Activated naive CD4-positive, alpha-beta T cell (primary cell): ENCODE data around the gene ARHGEF16.

ENCODE experiments used
- DNase-seq, 4 experiments: peaks; one replicate each; lab custom pipeline; 2025; lab: John Stamatoyannopoulos, UW

The ARHGEF16 gene

DNA sequence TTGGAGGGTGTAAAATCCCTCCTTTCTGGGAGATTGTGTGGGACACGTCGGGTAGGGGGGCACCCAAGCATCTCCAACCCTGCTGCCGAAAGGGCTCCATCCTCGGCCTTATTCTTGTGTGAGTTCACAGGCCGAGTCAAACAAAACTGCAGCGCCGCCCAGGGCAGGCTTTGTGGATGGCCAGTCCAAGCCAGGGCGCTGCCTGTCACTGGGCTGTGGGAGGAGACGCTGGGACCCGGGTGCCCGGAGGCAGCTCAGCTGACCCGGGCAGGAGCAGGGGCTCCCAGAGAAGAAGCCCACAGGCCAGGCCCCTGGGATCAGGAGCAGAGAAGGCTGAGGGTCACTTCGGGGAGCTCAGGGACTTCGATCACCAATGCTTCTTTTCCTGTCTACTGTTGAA is 31.8 kb upstream of the ARHGEF16 start:
- no peak for DNase-seq

DNA sequence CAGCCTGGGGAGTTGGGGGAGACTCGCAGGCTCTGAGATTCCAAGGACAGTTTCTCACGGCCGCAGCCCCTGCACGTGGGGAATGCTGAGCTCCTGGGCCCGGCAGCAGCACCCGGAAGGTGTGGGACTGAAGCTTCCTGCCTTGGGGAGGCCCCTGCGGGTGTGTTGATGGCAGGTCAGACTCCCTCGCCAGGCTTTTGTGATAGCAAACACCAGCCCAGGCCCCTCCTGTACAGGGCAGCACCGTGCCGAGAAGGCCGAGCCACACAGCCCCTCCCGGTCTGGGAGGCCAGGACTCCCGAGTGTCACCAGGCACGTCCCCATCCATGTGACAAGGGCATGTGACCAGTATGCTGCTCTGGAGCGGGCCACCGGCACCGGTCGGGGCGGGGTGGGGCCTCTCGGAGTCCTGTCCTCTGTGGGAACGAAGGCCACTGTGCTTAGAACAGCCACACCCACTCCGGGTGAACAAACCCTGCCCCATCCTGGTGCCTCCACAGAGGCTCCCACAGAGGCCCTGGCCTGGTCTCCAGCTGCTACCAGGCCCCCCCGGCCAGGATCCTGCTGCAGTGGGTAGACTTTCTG is 31.1 kb upstream of the ARHGEF16 start:
- no peak for DNase-seq

DNA sequence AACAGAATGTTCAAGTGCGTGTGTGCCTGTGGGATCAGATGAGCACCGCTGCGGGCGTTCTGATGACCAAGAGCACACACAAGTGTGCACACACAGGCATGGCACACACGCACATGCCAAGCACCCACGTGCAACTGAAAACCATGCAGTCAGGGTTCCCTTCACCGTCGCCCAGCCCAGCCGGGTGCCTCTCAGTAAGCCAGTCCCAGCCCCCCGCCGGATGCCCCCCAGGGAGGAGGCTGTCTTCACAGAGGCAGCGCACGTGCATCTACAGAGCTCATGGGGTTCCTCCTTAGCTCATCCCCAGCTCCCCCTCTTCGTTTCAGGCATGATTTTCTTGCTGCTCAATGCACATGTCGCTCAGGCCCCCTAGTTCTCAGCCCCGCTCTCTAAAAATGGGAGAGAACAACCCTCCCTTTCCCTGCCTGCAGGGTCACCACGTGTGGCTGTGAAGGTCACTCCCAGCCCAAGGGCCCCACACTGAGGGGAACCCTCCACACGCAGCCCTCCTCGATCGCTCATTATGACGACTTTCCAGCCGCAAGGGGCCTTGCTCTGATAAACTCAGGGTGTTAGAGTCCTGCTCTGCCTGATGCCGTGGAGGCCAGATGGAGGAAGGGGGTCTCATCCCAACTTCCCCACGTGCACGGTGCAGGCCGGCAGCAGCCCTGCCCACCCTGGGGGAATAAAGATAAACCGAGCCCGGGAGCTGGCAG is 30.4 kb upstream of the ARHGEF16 start:
- DNase-seq, result no peak

DNA sequence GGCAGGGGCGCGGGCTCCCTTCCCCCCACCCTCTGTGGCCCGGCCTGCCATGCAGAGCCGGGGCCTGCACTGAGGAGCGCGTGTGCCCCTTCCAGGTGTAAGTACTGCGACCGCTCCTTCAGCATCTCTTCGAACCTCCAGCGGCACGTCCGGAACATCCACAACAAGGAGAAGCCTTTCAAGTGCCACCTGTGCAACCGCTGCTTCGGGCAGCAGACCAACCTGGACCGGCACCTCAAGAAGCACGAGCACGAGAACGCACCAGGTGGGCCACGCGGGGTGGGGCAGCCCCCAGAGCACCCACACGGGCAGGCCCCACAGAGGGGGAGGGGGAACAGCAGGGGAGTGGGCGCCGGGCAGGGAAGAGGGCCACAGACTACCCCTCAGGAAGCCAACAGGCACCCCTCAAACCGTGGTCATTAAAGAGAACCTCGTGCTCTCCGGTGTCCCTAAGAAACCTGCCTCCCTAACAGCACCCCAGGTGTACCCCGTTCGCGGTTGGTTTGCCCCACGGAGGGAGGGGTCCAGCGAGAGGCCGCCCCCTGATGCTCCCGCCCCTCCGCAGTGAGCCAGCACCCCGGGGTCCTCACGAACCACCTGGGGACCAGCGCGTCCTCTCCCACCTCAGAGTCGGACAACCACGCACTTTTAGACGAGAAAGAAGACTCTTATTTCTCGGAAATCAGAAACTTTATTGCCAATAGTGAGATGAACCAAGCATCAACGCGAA is 28.8 kb upstream of the ARHGEF16 start:
- no peak for DNase-seq

DNA sequence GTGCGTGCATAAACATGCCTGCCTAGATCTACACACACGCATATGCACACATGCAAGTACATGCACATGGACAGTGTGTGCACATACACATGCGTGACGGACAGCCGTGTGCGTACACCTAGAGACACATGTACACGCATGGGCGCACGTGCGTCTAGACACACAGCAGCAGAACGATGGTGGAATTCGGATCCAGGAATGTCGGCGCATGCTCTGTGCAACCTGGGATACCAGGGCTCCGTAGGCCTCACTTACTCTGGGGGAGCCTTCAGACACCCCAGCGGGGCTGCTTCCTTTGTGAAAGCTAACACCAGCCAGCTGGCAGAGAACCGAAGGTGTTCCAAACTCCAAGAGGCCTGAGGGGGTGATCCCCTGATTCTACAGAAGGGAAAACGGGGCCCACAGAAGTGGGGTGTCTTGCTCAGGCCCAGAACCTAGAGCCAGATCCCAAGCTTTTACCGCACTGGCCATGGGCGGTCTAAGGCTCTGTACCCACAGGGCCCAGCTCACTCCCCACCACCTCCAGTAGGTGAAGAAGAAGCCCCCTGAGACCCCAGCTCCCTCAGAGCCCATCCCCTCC is 27.4 kb upstream of the ARHGEF16 start:
- DNase-seq, result no peak

DNA sequence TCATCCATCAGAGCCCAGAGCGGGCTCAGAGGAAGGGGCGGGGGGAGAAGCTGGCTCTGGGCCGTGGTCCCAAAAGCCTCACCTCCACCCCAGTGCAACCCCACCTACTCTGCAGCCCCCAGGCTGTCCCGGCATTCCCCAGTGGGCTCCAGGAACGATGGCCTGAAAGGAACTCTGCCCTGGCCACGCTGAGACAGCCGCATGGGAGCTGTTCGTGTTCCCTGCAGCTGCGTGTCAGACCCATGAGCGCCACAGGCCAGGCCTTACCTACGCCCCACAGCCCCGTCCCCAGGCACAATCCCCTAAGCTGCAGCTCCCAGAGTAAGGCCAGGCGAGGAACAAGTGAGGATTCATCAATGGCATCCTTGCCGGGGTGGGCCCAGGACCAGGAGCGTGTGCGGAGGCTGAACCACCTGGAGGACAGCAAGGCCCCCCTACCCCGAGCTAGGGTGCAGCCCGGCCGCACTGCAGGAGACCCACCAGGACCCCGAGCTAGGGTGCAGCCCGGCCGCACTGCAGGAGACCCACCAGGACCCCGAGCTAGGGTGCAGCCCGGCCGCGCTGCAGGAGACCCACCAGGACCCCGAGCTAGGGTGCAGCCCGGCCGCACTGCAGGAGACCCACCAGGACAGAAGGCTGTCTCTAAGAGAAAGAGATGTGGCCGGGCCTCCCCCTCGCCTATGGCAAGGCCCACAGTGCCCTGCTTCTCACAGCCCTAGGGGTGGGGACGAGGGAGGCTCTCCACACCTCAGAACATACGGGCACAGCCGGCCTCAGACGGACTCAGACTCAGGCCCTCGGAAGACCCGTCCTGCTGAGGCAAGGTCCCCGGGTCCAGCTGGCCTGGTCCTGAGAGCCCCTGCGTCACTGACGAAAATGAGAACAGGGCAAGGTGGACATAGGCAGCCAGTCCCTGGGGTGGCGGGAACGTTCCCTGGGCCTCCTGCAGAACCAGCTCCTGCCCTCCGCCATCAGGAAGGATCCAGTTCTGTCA is 26.5 kb upstream of the ARHGEF16 start:
- no peak for DNase-seq

DNA sequence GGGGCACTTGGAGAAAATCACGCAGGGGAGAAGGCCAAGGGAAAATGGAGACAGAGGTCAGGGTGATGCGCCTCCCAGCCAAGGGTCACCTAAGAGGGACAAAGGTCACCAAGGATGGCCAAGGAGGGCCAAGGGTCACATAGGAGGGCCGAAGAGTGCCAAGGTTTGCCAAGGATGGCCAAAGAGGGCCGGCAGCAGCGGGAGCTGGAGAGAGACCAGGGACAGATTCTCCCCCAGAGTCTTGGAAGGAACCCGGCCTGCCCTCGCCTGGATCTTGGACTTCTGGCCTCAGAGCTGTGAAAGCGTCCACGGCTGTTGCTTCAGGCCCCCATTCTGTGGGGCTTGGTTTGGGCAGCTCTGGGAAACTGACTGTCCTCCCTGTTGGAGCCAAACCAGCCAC is 25.6 kb upstream of the ARHGEF16 start:
- DNase-seq, result no peak

DNA sequence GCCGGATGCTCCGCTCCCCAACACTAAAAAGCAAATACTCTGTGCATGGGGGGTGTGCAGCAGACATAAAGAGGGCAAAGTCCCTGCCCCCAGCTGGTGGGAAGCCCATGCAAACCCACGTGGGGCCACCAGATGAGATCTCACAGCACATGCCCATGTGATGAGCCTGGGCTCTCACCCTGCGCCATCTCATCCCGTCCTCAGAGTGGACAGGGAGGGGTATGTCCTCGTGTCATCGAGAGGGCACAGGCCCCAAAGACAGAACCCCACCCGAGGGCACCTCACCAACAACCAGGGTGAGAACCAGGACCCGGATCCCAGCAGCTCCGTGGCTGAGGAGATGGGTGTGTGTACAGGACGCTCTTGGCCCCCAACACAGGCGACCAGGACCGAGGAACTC is 25.1 kb upstream of the ARHGEF16 start:
- no peak for DNase-seq

DNA sequence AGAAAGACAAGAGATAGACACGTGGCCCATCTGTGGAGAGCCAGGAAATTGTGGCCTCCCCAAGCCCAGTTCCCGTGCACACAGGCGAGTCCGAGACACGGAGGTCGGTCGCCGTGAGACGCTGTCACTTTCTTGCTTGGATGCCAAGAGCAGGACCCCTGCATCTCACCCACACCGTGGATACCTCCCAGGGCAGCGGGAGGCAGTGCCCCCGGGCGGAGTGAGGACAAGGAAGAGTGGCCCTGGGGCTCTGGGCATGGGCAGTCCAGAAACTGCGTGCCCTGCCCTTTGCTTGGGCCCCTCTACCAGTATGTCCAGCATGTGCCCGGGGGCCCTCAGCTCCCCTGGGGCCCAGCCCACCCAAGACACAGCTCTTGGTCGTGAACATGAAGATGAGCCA is 24.7 kb upstream of the ARHGEF16 start:
- no peak for DNase-seq

DNA sequence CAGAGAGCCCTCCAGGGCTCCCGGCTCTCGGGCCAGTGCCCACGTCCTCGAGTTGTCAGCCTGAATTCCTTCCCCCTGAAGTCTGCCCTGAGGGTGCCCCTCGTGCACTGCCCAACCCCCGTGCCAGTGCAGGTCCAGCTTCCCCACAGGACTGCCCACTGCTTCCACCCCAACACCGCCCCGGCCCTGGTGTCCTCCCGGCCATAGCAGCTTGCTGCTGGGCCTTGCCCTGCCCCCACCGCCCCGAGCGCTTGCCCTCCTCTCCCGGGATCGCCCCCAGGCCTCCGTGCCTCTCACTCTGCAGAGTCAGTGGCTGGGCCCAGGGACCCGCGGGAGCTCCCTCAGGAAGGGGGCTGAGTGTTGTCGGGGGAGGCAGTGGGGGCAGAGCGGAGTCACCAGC is 24.1 kb upstream of the ARHGEF16 start:
- no peak for DNase-seq

DNA sequence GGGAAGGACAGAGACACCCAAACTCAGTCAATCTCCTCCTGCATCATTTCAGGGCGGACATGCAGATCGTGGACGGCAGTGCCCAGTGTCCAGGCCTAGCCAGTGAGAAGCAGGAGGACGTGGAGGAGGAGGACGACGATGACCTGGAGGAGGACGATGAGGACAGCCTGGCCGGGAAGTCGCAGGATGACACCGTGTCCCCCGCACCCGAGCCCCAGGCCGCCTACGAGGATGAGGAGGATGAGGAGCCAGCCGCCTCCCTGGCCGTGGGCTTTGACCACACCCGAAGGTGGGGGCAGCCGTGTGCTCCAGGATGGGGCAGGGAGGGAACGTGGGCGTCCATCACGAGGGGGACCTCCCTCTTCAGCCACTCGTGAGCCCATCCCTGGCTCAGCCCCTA is 23.6 kb upstream of the ARHGEF16 start:
- DNase-seq, result no peak

DNA sequence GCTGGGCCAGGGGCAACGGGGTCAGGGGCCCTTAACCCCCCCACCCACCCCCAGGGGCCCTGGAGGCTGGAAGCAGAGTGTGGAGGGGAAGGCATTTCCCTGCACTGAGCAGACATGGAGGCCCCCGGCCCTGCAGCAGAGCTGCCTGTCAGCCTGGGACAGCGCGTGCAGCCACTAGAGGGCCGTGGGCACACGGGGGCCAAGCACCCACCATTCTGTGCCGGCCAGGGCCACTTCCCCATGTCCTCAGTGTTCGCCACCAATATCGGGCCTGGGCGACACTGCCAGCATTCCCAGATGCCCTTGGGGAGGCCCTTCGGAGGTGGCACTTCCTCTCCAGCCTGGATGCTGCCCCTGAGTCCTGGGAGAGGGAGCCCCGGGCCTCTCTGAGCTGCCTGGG is 23.2 kb upstream of the ARHGEF16 start:
- DNase-seq, result no peak

DNA sequence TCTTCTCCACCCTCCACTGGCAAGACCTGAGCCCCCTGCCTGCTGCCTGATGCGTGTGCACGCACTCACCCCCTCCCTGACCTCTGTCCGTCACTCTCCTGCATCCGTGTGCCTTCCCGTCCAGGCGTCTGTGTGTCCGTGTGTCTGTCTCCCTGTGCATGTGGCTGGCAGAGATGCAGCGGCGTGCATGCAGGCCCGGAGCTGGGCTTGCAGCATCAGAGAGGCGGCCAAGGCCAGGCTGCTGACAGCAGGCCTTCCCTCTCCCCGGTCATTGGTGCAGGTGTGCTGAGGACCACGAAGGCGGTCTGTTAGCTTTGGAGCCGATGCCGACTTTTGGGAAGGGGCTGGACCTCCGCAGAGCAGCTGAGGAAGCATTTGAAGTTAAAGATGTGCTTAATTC is 22.8 kb upstream of the ARHGEF16 start:
- no peak for DNase-seq

DNA sequence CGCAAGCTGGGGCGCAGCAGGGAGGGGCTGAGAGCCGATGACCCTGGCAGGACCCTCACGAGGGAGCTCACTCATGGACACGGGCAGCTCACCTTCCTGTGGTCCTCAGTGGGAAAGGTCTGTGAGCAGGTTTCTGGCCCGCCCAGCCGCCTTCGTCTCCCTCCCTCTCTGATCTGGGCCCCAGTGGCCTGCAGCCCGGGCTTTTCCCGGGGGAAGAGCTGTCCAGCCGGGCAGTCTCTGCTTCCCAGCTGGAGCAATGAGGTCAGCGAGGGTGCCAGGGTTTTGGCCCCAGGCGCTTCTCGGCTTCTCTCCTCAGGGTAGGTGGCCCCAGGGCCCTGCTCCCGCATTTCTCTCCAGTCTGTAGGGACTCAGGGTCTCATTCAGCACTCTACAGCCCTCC is 22.2 kb upstream of the ARHGEF16 start:
- no peak for DNase-seq

DNA sequence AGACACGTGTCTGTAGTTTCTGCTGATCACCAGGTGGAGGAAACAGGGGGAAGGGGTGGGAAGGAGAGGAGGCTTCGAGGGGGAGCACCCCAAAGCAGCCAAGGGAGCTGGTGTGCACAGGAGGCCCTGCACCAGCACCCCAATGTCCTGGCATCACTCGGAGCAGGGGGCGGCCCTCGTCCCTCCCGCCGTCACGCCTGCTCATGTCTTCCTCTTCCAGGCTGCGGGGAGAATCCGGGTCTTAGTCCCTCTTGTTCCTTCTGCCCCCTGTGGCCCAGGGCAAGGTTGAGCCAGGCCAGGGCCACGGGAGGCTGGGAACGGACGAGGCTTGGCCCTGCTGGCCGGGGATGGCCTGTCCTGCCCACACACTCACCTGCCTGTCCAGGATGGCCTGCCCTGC is 21.4 kb upstream of the ARHGEF16 start:
- no peak for DNase-seq

DNA sequence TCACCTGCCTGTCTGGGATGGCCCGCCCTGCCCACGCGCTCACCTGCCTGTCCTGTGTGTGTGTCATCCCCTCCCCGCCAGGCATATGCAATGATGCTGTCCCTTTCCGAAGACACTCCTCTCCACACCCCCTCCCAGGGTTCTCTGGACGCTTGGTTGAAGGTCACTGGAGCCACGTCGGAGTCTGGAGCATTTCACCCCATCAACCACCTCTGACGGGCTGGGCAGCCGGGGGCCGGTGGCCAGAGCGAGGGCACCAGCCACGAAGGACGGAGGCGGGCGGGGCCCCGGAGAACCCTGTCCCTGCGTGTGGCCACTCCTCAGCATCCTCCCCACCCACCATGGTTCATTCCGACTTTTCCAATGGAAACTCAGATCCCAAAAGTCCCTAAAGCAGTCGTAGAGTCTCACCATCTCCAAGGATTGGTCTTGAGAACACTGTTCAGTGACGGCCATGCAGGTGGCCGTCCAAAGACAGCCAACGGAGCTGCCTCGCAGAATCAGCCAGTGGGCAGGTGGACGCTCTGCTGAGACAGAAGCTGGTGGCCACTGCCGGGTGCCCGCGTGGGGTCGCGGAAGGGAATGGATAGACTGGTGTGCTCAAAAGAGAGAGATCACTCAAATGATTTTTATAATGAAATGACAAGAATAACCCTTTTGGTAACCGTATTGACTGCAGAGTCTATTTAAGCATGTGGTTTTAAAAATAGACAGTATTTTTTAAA is 20.7 kb upstream of the ARHGEF16 start:
- DNase-seq, result no peak

DNA sequence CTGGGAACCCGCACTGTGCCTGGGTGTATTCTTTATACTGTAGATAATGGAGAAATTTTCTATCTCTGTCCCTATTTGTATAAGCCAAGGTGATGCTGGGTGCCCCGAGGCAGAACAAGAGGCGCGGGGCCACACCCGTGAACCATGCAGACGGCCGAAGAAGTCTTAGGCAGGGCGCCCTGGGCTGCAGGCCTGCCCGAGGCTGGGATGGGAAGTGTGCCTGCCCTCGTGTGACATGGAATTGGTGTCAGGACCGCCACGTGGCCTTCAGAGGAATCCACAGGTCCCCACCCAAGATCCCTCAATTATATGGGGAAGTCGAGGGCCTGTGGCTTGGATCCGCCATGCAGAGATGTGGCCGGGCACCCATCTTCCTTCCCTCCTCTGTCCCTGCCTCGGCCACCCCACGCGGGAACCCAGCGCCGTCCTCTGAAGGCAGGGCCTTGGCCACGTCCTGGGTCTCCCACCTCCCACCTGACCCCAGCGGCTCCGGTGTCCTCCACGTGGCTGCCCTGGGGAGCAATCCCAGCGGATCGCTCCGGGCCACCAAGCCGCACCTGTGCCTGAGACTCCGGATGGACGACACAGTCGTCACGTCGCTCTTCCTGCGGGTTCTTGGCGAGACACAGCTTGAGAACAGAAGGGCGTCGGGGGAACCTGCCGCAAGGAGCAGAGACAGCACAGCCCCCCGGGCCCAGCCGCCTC is 19.9 kb upstream of the ARHGEF16 start:
- no peak for DNase-seq

DNA sequence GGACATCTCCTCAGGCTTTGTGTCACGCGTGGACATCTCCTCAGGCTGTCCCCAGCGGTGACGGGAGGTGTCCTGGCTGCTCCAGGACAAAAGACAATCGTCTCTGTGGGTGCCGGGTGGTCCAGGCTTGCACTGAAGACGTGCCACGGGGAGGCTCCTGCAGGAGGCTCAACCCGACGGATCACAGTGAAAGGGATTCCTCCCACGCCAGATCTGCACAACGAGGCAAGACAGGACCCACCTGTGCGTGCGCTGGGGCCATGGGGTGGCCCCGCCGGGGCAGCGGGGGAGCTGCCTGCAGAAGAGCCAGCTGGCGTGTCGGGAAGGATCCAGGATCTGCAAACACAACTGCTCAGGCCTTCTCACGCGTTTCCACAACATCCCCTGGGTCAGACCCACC is 18.8 kb upstream of the ARHGEF16 start:
- no peak for DNase-seq

DNA sequence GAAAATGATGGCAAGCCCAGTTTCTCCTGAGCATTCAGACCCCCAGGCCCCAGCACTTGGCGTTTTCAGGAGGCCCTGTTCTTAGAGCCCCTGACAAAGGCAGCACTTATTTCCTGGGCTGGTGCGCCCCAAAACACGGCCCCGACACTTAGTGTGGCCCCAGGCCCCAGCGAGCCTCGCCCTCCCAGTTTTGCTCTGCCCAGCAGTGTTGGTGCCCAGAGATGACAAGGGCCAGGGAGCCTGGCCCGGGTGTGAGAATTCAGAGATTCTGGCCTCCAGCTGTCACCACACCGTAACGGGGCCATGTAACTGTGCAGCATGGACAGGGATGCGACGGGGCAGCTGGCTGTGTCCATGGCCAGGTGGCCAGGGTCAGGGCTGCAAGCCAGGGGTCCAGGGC is 18.0 kb upstream of the ARHGEF16 start:
- DNase-seq, result no peak

DNA sequence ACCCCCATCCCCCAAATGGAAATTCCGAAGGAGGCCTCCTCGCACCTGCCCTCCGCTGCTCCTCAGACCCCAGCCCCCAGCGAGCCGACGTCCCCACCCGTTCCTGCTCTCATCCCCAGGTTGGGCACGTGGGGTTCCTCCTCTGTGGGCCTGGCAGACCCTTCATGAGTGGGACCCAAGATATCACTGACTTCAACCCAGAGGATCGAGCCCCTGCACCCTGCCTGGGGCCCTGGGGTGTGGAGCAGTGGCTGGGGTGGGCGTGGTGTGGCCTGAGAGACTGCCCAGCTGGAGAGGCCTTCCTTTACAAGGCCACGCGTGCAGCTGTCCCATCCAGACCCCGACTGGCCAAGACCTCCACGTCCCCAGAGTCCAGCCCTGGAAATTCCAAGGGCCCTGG is 17.6 kb upstream of the ARHGEF16 start:
- no peak for DNase-seq
